ENCODE results near the gene PSD.

Gene PSD

GRCh38 chr10:102438374-102438773 lies 19.8 kb upstream of the PSD start:
- DNase-seq, result no peak

GRCh38 chr10:102437515-102437914 lies 18.9 kb upstream of the PSD start:
- DNase-seq, result no peak

- no peak for DNase-seq
These were observed 17.7 kb upstream of the PSD start for GRCh38 chr10:102436312-102436711.

- no peak for DNase-seq
These were observed 17.1 kb upstream of the PSD start for GRCh38 chr10:102435529-102436233.

- DNase-seq, result no peak
These were observed 16.5 kb upstream of the PSD start for GRCh38 chr10:102435133-102435497.

GRCh38 chr10:102434394-102435132 lies 16.0 kb upstream of the PSD start:
- no peak for DNase-seq

GRCh38 chr10:102433619-102434046 lies 15.0 kb upstream of the PSD start:
- DNase-seq, result no peak

GRCh38 chr10:102432162-102432950 lies 13.8 kb upstream of the PSD start, which contains the start of gene CUEDC2:
Gene CUEDC2 (minus strand): TSS chr10:102432574. CDS start chr10:102425188, 7,386 bp downstream.
- DNase-seq, result peak; percentile 86 to 96

- DNase-seq, result no peak
These were observed 13.0 kb upstream of the PSD start for GRCh38 chr10:102431452-102432124.

- no peak for DNase-seq
These were observed 10.9 kb upstream of the PSD start for GRCh38 chr10:102429468-102429867.

GRCh38 chr10:102426803-102427287 lies 8.3 kb upstream of the PSD start:
- DNase-seq, result no peak

GRCh38 chr10:102425444-102425843 lies 6.9 kb upstream of the PSD start:
- DNase-seq, result no peak

GRCh38 chr10:102424916-102425315 lies 6.3 kb upstream of the PSD start:
- no peak for DNase-seq

- no peak for DNase-seq
These were observed 5.6 kb upstream of the PSD start for GRCh38 chr10:102424145-102424544.

GRCh38 chr10:102423372-102423968 lies 4.9 kb upstream of the PSD start:
- DNase-seq, result no peak

- no peak for DNase-seq
These were observed 4.1 kb upstream of the PSD start for GRCh38 chr10:102422545-102423129.

- DNase-seq, result no peak
These were observed 3.4 kb upstream of the PSD start for GRCh38 chr10:102421757-102422512.

- DNase-seq, result no peak
These were observed 2.8 kb upstream of the PSD start for GRCh38 chr10:102421507-102421756.

- DNase-seq, result peak; percentile 77 to 95
These were observed 2.3 kb upstream of the PSD start, which contains the start of gene FBXL15 for GRCh38 chr10:102420714-102421506. Gene FBXL15 (plus strand): TSS chr10:102420836. CDS start chr10:102421130, 294 bp downstream.

- no peak for DNase-seq
These were observed 1.7 kb upstream of the PSD start for GRCh38 chr10:102420181-102420713.

All from NCI-H446 (cell line).